ENCODE measurements around the gene PDE6G. TPM values are rescaled to one million over a fixed set of nuclear protein-coding genes. Genes with fewer than 3 reads are reported as not detected.

PDE6G gene
- total RNA-seq, result not detected
- long read RNA-seq, result 0 reads

- DNase-seq (ENCODE audit: low spot score), result no peak
- intact Hi-C loops (cut with DNase I), result no loop called here
Observed at GRCh38 chr17:81656118-81656743, at the start of gene PDE6G. PDE6G (minus strand) TSS chr17:81656542; CDS start chr17:81653305, 3,237 bp downstream.

- intact Hi-C loops (cut with DNase I), result no loop called here
- no peak for DNase-seq (ENCODE audit: low spot score)
Observed at GRCh38 chr17:81705518-81706231, 49.3 kb upstream of the PDE6G start.

GRCh38 chr17:81703747-81704654 is 47.7 kb upstream of the PDE6G start:
- intact Hi-C loops (cut with DNase I), result loop anchor here (2.0 kb wide), 1 partner anchor 21 kb away; the partner anchor contains the start of gene ARL16
- no peak for DNase-seq (ENCODE audit: low spot score)

GRCh38 chr17:81702934-81703746 is 46.8 kb upstream of the PDE6G start, which contains the start of gene MRPL12:
MRPL12 (plus strand) TSS chr17:81703367; CDS start chr17:81703502, 135 bp downstream.
- DNase-seq (ENCODE audit: low spot score), result peak; percentile 98
- intact Hi-C loops (cut with DNase I), result loop anchor here (2.0 kb wide), 1 partner anchor 20 kb away; the partner anchor contains the start of gene ARL16

GRCh38 chr17:81701288-81702071 is 45.1 kb upstream of the PDE6G start:
- intact Hi-C loops (cut with DNase I), result loop anchor here (2.0 kb wide), 1 partner anchor 19 kb away; the partner anchor contains the start of gene ARL16

GRCh38 chr17:81700353-81701287 is 44.3 kb upstream of the PDE6G start:
- intact Hi-C loops (cut with DNase I), result no loop called here
- no peak for DNase-seq (ENCODE audit: low spot score)

More at GRCh38 chr17:81701288-81702071, 45.1 kb upstream of the PDE6G start:
- no peak for DNase-seq (ENCODE audit: low spot score)

- DNase-seq (ENCODE audit: low spot score), result no peak
- intact Hi-C loops (cut with DNase I), result no loop called here
Observed at GRCh38 chr17:81697261-81698044, 41.1 kb upstream of the PDE6G start.

GRCh38 chr17:81696218-81696941 is 40.0 kb upstream of the PDE6G start:
- no peak for DNase-seq (ENCODE audit: low spot score)
- intact Hi-C loops (cut with DNase I), result no loop called here

GRCh38 chr17:81695801-81696200 is 39.5 kb upstream of the PDE6G start:
- DNase-seq (ENCODE audit: low spot score), result no peak
- intact Hi-C loops (cut with DNase I), result no loop called here

- no peak for DNase-seq (ENCODE audit: low spot score)
- intact Hi-C loops (cut with DNase I), result no loop called here
Observed at GRCh38 chr17:81695211-81695610, 38.9 kb upstream of the PDE6G start.

GRCh38 chr17:81694810-81695209 is 38.5 kb upstream of the PDE6G start:
- intact Hi-C loops (cut with DNase I), result no loop called here
- DNase-seq (ENCODE audit: low spot score), result no peak

- DNase-seq (ENCODE audit: low spot score), result no peak
Observed at GRCh38 chr17:81693509-81694210, 37.3 kb upstream of the PDE6G start.

GRCh38 chr17:81691608-81692007 is 35.3 kb upstream of the PDE6G start:
- DNase-seq (ENCODE audit: low spot score), result no peak
- intact Hi-C loops (cut with DNase I), result no loop called here

More at GRCh38 chr17:81693509-81694210, 37.3 kb upstream of the PDE6G start:
- intact Hi-C loops (cut with DNase I), result no loop called here

GRCh38 chr17:81691196-81691595 is 34.9 kb upstream of the PDE6G start:
- intact Hi-C loops (cut with DNase I), result no loop called here
- DNase-seq (ENCODE audit: low spot score), result no peak

- DNase-seq (ENCODE audit: low spot score), result no peak
- intact Hi-C loops (cut with DNase I), result no loop called here
Observed at GRCh38 chr17:81690549-81690948, 34.2 kb upstream of the PDE6G start.

Data from cardiac septum (tissue), 1 donor.